ENCODE data around the gene COL20A1.

DNA sequence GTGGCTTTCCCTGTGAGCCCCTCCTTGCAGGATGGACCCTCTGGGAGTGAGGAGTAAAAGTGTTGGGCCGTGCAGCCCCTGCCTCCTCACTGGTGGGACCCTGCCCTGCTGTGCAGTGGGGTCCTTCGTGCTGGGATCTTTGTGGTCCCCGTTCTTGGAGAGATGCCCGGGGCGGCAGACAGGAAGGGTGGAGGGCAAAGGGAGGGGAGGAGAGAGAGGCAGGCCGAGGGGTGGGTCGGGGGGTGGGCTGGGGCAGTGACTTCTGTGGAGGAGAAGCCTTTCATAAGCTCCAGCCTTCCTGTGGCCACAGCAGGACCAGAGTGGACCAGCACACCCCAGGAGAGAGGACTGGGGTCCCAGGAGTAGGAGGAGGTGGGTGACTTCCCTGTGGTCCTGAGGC lies at the start of gene COL20A1:
- TF ChIP-seq POLR2A (IDR thresholded peaks at IDR 0.05) = no peak
- TF ChIP-seq, protein P1, sequence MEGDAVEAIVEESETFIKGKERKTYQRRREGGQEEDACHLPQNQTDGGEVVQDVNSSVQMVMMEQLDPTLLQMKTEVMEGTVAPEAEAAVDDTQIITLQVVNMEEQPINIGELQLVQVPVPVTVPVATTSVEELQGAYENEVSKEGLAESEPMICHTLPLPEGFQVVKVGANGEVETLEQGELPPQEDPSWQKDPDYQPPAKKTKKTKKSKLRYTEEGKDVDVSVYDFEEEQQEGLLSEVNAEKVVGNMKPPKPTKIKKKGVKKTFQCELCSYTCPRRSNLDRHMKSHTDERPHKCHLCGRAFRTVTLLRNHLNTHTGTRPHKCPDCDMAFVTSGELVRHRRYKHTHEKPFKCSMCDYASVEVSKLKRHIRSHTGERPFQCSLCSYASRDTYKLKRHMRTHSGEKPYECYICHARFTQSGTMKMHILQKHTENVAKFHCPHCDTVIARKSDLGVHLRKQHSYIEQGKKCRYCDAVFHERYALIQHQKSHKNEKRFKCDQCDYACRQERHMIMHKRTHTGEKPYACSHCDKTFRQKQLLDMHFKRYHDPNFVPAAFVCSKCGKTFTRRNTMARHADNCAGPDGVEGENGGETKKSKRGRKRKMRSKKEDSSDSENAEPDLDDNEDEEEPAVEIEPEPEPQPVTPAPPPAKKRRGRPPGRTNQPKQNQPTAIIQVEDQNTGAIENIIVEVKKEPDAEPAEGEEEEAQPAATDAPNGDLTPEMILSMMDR (IDR thresholded peaks at IDR 0.05) = no peak

Measured in prostate gland (tissue), 2 donors.